HG02610 (cell line): ENCODE measurements around the gene CHD3.
"Not testable (repeated sequence)": the region's sequence is repeated elsewhere in the genome, so short reads cannot be mapped to it uniquely, and the experiment has no call there.

ENCODE experiments used
- ATAC-seq: cut with Tn5 transposase; IDR thresholded peaks from one replicate; pipeline ENCODE4 v1.9.1; 2021; ENCODE audit warnings: mild to moderate bottlenecking, moderate library complexity; ENCODE audit not compliant: unreplicated experiment

CHD3 gene

GRCh38 chr17:7849751-7850504, 38.7 kb upstream of the CHD3 start:
- ATAC-seq = no peak

- ATAC-seq = no peak
Observed at GRCh38 chr17:7850701-7851437, 37.7 kb upstream of the CHD3 start.

GRCh38 chr17:7851438-7852261, 36.9 kb upstream of the CHD3 start:
- peak; percentile 64 for ATAC-seq

GRCh38 chr17:7852262-7852670, 36.3 kb upstream of the CHD3 start:
- no peak for ATAC-seq

DNA sequence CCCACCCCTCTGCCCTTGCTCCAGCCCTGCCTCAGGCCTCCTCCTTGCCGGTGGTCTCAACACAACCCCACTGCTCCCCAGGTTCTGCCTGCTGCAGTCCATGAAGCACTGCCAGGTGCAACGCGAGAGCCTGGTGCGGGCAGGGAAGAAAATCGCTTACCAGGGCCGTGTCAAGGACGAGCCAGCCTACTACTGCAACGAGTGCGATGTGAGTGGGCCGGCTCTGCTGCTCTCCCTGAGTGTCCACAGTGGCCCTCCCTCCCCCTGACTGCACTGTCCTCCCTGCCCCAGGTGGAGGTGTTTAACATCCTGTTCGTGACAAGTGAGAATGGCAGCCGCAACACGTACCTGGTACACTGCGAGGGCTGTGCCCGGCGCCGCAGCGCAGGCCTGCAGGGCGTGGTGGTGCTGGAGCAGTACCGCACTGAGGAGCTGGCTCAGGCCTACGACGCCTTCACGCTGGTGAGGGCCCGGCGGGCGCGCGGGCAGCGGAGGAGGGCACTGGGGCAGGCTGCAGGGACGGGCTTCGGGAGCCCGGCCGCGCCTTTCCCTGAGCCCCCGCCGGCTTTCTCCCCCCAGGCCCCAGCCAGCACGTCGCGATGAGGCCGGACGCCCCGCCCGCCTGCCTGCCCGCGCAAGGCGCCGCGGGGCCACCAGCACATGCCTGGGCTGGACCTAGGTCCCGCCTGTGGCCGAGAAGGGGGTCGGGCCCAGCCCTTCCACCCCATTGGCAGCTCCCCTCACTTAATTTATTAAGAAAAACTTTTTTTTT, 35.5 kb upstream of the CHD3 start:
- no peak for ATAC-seq

- ATAC-seq = no peak
Observed at GRCh38 chr17:7853691-7854038, 34.9 kb upstream of the CHD3 start.

GRCh38 chr17:7854078-7854777, 34.4 kb upstream of the CHD3 start:
- no peak for ATAC-seq

DNA sequence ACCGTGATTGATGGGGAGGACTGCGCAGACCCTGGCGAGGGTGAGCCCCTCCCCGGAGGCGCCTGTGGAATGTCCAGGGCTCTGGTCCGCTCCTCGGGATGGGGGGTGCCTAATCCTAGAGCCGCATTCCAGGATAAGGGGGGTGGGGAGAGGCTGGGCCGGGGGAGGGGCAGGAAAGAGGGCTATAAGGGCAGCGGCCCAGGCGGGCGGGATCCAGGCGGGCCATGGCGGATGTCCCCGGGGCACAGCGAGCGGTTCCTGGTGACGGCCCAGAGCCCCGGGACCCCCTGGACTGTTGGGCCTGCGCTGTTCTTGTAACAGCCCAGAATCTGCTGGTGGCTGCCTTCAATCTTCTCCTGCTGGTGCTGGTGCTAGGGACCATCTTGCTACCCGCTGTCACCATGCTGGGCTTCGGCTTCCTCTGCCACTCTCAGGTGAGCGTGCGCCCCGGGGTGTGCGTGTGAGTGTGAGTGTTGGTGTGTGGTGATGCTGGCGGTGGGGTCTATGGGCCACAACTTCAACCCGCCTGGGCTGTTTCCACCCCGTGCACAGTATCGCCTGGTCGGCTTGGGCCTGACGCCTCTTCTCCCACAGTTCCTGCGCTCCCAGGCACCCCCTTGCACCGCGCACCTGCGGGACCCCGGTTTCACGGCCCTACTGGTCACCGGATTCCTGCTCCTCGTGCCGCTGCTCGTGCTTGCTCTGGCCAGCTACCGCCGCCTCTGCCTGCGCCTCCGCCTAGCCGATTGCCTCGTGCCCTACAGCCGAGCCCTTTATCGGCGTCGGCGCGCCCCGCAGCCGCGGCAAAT, 33.5 kb upstream of the CHD3 start, which contains the start of gene TMEM88:
TSS of gene TMEM88 (plus strand) at position 216 of the 809 bp plus-strand sequence. CDS start at position 225, 9 bp downstream.
- ATAC-seq = no peak

GRCh38 chr17:7855660-7856010, 33.0 kb upstream of the CHD3 start:
- no peak for ATAC-seq

GRCh38 chr17:7856011-7856810, 32.4 kb upstream of the CHD3 start:
- no peak for ATAC-seq

GRCh38 chr17:7856811-7857712, 31.5 kb upstream of the CHD3 start, which contains the start of gene NAA38:
Gene NAA38, minus strand, starts transcription at chr17:7857559. Its CDS starts 96 bp downstream, at chr17:7857463.
- ATAC-seq = peak; percentile 75

DNA sequence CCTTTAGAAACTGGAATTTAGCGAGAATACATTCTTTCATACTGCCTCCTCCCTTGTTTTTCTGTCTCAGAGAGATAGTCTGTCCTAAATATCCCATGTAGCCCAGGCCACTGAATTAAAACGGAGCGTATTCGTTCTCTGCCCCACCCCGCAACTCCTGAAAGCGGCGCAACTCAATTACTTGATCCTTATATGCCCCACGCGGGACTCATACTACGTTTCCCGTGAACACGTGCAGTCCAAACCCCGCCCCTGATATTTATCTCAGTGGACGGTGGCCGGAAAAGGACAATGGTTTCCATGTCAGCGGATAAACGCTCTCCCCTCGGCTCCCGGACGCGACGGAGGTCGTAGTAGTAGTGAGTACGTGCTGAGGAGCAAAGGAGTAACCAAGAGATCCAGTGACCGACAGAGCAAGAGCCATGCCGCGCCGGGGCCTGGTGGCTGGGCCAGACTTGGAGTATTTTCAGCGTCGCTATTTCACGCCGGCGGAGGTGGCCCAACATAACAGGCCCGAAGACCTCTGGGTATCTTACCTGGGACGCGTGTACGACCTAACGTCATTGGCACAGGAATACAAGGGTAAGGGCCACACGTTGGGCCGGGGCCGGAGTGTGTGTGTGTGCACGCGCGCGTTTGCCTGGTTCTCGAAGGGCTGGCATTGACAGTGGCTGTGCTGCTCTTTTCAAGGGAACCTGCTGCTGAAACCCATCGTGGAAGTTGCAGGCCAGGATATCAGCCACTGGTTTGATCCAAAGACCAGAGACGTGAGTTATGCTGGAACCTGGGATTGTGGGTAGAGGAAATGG, 30.7 kb upstream of the CHD3 start, which contains the start of gene CYB5D1:
TSS of gene CYB5D1 (plus strand) at position 291 of the 809 bp plus-strand sequence. CDS start at position 423, 132 bp downstream.
- peak; percentile 28 for ATAC-seq

GRCh38 chr17:7858522-7858810, 30.1 kb upstream of the CHD3 start:
- ATAC-seq = no peak

GRCh38 chr17:7859028-7859427, 29.6 kb upstream of the CHD3 start:
- no peak for ATAC-seq

DNA sequence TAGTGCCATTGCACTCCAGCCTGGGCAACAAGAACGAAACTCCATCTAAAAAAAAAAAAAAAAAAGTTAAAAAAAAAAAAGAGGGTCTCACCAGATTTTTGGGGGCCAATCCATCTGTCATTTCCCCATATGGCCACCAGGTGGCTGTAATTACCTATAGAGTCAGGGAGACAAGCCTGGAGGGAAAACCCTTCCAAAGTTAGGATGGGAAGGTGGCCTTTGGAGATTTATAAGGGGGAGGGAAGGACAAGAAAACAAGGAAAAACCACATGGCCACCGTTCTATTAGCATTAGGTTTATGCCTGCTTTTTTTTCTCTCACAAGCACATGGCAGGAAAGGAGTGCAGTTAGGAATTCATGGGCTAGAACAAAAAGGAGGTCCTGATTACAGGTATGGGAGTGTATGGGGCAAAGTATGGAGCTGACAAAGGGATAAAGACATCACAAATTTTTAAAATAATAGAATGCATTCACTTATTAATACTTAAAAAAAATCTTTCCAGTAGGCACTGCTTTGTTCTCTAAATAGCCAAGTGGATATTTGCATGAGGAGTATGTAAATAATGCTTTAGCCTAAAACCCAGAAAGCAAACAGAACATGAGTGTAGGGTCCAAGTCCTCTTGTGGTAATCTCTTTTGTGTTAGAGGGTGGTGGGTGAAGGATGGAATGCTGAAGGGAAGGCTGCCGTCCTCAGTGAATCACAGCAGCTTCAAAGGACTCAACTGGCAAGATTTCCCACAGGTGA, 25.7 kb upstream of the CHD3 start:
- no peak for ATAC-seq

GRCh38 chr17:7864384-7864783, 24.2 kb upstream of the CHD3 start:
- ATAC-seq = not testable (repeated sequence)
